ENCODE measurements around the gene OR4F15. TPM values are rescaled to one million over a fixed set of nuclear protein-coding genes. Genes with fewer than 3 reads are reported as not detected.

OR4F15 gene
- total and polyA plus RNA-seq, 7 donors = not detected

DNA sequence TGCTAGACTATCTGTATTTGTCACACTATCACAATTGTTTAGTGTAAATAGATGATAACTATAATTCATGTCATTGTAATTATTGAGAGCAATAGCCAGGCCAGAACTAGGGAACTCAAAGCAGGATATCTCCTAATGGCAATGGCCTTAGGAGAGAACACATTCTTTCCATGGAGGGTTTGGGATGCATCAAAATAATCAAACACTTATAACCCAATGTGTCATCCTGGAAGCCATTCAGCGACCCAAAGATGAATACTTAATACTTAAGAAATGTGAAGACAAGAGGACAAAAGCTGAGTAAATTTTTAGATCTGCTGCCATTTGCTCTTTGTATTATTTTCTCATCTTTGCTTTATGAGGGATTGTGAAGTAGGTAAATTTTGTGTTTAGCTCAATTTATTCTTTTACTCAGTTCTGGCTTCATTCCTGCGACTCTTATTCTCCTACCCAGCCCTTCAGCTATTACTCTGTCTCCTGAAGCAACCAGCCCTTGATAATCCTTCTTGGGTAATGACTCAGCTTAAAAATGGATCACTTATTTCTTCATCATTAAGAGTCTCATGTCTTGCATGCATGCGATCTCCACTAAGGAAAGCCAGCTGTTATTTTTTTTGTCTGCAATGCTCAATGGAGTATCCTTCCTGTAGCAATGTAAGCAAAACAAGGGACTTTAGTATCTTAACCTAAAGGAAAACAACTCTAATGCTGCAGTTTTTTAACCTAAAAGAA lies 2.0 kb downstream of the OR4F15 start:
- DNase-seq = no peak
- Histone ChIP-seq H3K27me3 (ENCODE audit: insufficient read depth in 3 of 3, low read length in 2 of 3) (peaks cover 0 to 5% (median 0%) of the 10 kb centered on the region in 3 donors), H3K27ac (no peak overlapping the region), H3K4me1 (no peaks in the 10 kb centered on the region), H3K9me3 (no peaks in the 10 kb centered on the region), H3K36me3 (ENCODE audit: insufficient read depth in 1 of 2, low read depth in 1 of 2) (no peaks in the 10 kb centered on the region), H3K4me3 (no peak overlapping the region)
- intact Hi-C loops (cut with DNase I) = no loop called here
- ATAC-seq = no peak
- 75 to 80% (median 77%) methylated on average over 3 of the region's 3 CpGs for WGBS, 3 donors
- no peak for TF ChIP-seq CTCF (IDR thresholded peaks at IDR 0.05)

DNA sequence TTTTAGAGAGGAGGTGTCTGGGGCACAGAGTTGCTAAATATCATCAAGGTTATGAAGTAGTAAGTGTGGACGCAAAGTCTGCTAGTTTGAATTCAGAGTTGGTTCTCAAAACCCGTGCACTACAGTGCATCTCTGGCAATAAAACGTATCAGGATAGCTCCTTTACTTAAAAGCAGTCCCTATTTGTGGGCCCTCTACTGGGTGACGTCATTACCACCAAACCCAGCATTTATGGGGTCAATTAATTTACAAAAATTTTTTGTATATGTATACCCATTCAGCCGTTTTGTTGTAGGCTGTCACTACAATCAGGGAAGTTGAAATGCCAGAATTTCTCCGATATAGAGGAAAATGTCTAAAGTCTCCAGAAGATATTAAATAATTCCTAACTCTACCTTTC lies 8.8 kb downstream of the OR4F15 start:
- Histone ChIP-seq H3K36me3 (ENCODE audit: insufficient read depth in 1 of 2, low read depth in 1 of 2) (no peaks in the 10 kb centered on the region), H3K9me3 (no peaks in the 10 kb centered on the region), H3K27ac (no peak overlapping the region), H3K4me1 (no peaks in the 10 kb centered on the region), H3K27me3 (ENCODE audit: insufficient read depth in 3 of 3, low read length in 2 of 3) (peaks cover 0 to 10% (median 2%) of the 10 kb centered on the region in 3 donors), H3K4me3 (no peak overlapping the region)
- intact Hi-C loops (cut with DNase I) = no loop called here
- WGBS, 3 donors = 56 to 64% (median 63%) methylated on average over 6 of the region's 6 CpGs
- no peak for ATAC-seq
- no peak for TF ChIP-seq CTCF (IDR thresholded peaks at IDR 0.05)
- DNase-seq = no peak

DNA sequence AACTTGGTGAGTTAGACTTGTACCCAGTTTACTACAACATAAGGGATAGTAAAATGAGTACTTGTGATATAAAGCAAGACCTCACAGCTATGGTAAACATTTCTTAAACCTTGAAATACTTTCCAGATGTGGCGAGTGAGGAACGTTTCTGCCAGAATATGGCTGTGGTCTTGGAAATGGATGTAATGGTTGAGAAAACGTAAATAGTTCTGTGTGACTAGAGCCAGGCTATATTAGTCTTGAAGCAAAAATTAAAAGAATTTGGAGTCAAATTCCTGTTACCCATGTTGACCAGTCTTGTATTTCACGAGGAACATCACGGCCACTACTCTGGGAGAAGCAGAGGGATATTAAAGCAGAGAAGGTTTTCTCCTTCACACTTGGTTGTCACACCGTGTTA lies 15.3 kb downstream of the OR4F15 start:
- DNase-seq (no peak), ATAC-seq (no peak)
- no peak overlapping the region for H3K4me3 ChIP-seq
- intact Hi-C loops (cut with DNase I) = no loop called here
- WGBS, 3 donors = 40 to 49% (median 44%) methylated on average over 6 of the region's 6 CpGs
- H3K27me3 ChIP-seq (ENCODE audit: insufficient read depth in 3 of 3, low read length in 2 of 3) = peaks cover 0 to 4% (median 0%) of the 10 kb centered on the region in 3 donors
- TF ChIP-seq CTCF (IDR thresholded peaks at IDR 0.05) = no peak
- no peaks in the 10 kb centered on the region for H3K36me3 ChIP-seq (ENCODE audit: insufficient read depth in 1 of 2, low read depth in 1 of 2)
- H3K27ac ChIP-seq = no peak overlapping the region
- no peaks in the 10 kb centered on the region for H3K9me3 ChIP-seq
- H3K4me1 ChIP-seq = no peaks in the 10 kb centered on the region

DNA sequence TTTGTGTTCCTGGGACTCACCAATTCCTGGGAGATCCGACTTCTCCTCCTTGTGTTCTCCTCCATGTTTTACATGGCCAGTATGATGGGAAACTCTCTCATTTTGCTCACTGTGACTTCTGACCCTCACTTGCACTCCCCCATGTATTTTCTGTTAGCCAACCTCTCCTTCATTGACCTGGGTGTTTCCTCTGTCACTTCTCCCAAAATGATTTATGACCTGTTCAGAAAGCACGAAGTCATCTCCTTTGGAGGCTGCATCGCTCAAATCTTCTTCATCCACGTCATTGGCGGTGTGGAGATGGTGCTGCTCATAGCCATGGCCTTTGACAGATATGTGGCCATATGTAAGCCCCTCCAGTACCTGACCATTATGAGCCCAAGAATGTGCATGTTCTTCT lies 16.8 kb downstream of the OR4F15 start:
- Histone ChIP-seq H3K4me1 (no peaks in the 10 kb centered on the region), H3K27ac (no peak overlapping the region), H3K36me3 (ENCODE audit: insufficient read depth in 1 of 2, low read depth in 1 of 2) (no peaks in the 10 kb centered on the region), H3K9me3 (no peaks in the 10 kb centered on the region), H3K4me3 (no peak overlapping the region), H3K27me3 (ENCODE audit: insufficient read depth in 3 of 3, low read length in 2 of 3) (peaks cover 0 to 4% (median 0%) of the 10 kb centered on the region in 3 donors)
- ATAC-seq (no peak), DNase-seq (no peak)
- 75 to 82% (median 75%) methylated on average over 5 of the region's 5 CpGs for WGBS, 3 donors
- TF ChIP-seq CTCF (IDR thresholded peaks at IDR 0.05) = no peak
- intact Hi-C loops (cut with DNase I) = no loop called here

GRCh38 chr15:101841656-101842055 lies 29.7 kb downstream of the OR4F15 start:
- WGBS, 3 donors = 52 to 59% (median 54%) methylated on average over 3 of the region's 3 CpGs
- H3K36me3 ChIP-seq (ENCODE audit: insufficient read depth in 1 of 2, low read depth in 1 of 2) = no peaks in the 10 kb centered on the region
- no peak overlapping the region for H3K27ac ChIP-seq
- TF ChIP-seq CTCF (IDR thresholded peaks at IDR 0.05) = no peak
- intact Hi-C loops (cut with DNase I) = no loop called here
- H3K4me1 ChIP-seq = no peaks in the 10 kb centered on the region
- H3K27me3 ChIP-seq (ENCODE audit: insufficient read depth in 3 of 3, low read length in 2 of 3) = peaks cover 0 to 11% (median 0%) of the 10 kb centered on the region in 3 donors
- no peaks in the 10 kb centered on the region for H3K9me3 ChIP-seq
- DNase-seq (no peak), ATAC-seq (no peak)
- no peak overlapping the region for H3K4me3 ChIP-seq
